Panc1 (cell line): ENCODE data around the gene ADGRD1. TPM values are rescaled to one million over a fixed set of nuclear protein-coding genes. Genes with fewer than 3 reads are reported as not detected.

Experiments
- ATAC-seq: fragments of 200-7000 bp; cut with Tn5 transposase; 2 replicates; pipeline ENCODE4 v1.9.1; 2020; ENCODE audit warnings: mild to moderate bottlenecking, moderate library complexity
- BruUV-seq: library from RNA; stranded (reverse); fragments of 400-500 nt; replicated peaks from 2 replicates; lab custom pipeline; 2021; lab: Mats Ljungman, UMichigan
- CTCF ChIA-PET: fragments of 300-600 bp; sonication (Branson Sonifier 250); formaldehyde crosslinking; loops from one replicate; lab custom pipeline; 2022; ENCODE audit warnings: antibody characterized with exemption; lab: Charles Lee
- POLR2A ChIA-PET: fragments of 300-600 bp; sonication (Branson Sonifier 250); formaldehyde crosslinking; loops from one replicate; lab custom pipeline; 2022; ENCODE audit warnings: antibody characterized with exemption; lab: Charles Lee
- DNase-seq: peaks from one replicate; pipeline ENCODE4 v3.0.0-alpha.2; 2010; ENCODE audit warnings: low read depth, low spot score
- H3K27ac ChIP-seq: 2 replicates; pipeline ENCODE4 v1.5.1; 2011; ENCODE audit warnings: mild to moderate bottlenecking, low read length, inconsistent platforms
- H3K27me3 ChIP-seq: fragments of 200-500 bp; sonication (Bioruptor generic); 2 replicates; pipeline ENCODE4 v1.6.0; 2014; ENCODE audit warnings: low read length, inconsistent platforms; ENCODE audit not compliant: control insufficient read depth, insufficient read depth
- H3K36me3 ChIP-seq: fragments of 200-500 bp; sonication (Bioruptor generic); 2 replicates; pipeline ENCODE4 v1.5.1; 2014; ENCODE audit warnings: inconsistent platforms, mild to moderate bottlenecking, low read length, moderate library complexity; ENCODE audit not compliant: control insufficient read depth, insufficient read depth
- H3K4me1 ChIP-seq: 2 replicates; pipeline ENCODE4 v1.5.1; 2011; ENCODE audit warnings: inconsistent platforms, mild to moderate bottlenecking, low read length, moderate library complexity; ENCODE audit not compliant: control insufficient read depth, insufficient read depth
- H3K4me3 ChIP-seq, 2 experiments: 2 replicates each; pipeline ENCODE4 v1.5.1; 2011 to 2012; ENCODE audit warnings: low read depth in 2 of 2, low read length in 2 of 2, mild to moderate bottlenecking in 2 of 2, inconsistent platforms in 1 of 2, moderate library complexity in 1 of 2
- H3K9me3 ChIP-seq: fragments of 200-500 bp; sonication (Bioruptor generic); 2 replicates; pipeline ENCODE4 v1.5.1; 2014; ENCODE audit warnings: low read depth, mild to moderate bottlenecking, inconsistent platforms, low read length, moderate library complexity; ENCODE audit not compliant: control insufficient read depth, insufficient read depth
- POLR2AphosphoS5 ChIP-seq: IDR thresholded peaks from 2 replicates; pipeline ENCODE4 v1.6.1; 2012; ENCODE audit warnings: mild to moderate bottlenecking, low read depth, low read length, moderate library complexity
- SIN3A ChIP-seq: IDR thresholded peaks from 2 replicates; pipeline ENCODE4 v1.6.1; 2012; ENCODE audit warnings: low read depth, mild to moderate bottlenecking, low read length, moderate library complexity, borderline replicate concordance; ENCODE audit not compliant: insufficient read depth
- TCF7L2 ChIP-seq: IDR thresholded peaks from 2 replicates; pipeline ENCODE4 v1.6.1; 2011; ENCODE audit warnings: mild to moderate bottlenecking, low read depth, low read length, inconsistent platforms
- in situ Hi-C: cut with HindIII; loops from 2 replicates; pipeline ENCODE4 v1.10.0; 2016; ENCODE audit warnings: low sequenced_read_pairs, low pct_unique_long_range_greater_than_20kb
- intact Hi-C: fragments of 100-400 bp; cut with micrococcal nuclease; formaldehyde crosslinking; loops from one replicate; pipeline ENCODE4 v1.10.0; 2022; ENCODE audit not compliant: unreplicated experiment
- total RNA-seq: library from RNA; stranded (reverse); gene quantifications from one replicate; pipeline ENCODE4 v1.2.1, GENCODE V29; 2021; ENCODE audit not compliant: unreplicated experiment
- TF ChIP-seq, protein P1 (sequence below), 2 experiments: IDR thresholded peaks; 2 replicates each; pipeline ENCODE4 v1.6.1; 2011 to 2012; ENCODE audit warnings: low read depth in 2 of 2, control low read depth in 1 of 2, low read length in 1 of 2, mild to moderate bottlenecking in 1 of 2, moderate library complexity in 1 of 2; ENCODE audit not compliant: insufficient read depth in 1 of 2
- TF ChIP-seq, protein P2 (sequence below): fragments of 450-650 bp; IDR thresholded peaks from 2 replicates; pipeline ENCODE4 v1.5.1; 2017; ENCODE audit warnings: mild to moderate bottlenecking

The ADGRD1 gene
- total RNA-seq, 1 experiment from 2014 or later, result 0.21 TPM

DNA sequence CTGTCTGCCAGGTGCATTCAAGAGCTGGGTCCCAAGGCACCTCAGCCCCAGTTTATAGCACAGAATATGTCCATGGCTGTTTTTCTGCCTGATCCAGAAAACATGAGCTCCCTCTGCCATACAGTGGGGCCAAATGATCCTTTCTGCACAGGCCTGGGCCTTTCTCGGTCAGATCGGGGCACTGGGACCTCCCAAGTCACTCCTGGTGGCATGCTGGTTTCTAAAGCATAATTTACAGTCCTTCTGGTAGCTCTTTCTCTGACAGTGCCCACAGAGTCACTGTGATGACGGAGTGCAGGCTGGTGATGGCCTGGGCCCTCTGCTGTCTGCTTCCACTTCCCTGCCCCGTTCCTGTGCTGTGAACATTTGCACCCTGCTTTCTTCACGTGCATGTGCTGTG, 99.2 kb downstream of the ADGRD1 start:
- intact Hi-C loops, result no loop called here
- no peak overlapping the region for H3K4me3 ChIP-seq
- no peaks in the 10 kb centered on the region for H3K36me3 ChIP-seq
- no peaks in the 10 kb centered on the region for H3K9me3 ChIP-seq
- no TSS peak for BruUV-seq
- no peak overlapping the region for H3K27ac ChIP-seq
- H3K27me3 ChIP-seq, result peaks cover 16% of the 10 kb centered on the region; the same call in 1 of the 2 replicates
- TF ChIP-seq TCF7L2 (no peak), POLR2AphosphoS5 (no peak), SIN3A (no peak)
- TF ChIP-seq, protein P1, sequence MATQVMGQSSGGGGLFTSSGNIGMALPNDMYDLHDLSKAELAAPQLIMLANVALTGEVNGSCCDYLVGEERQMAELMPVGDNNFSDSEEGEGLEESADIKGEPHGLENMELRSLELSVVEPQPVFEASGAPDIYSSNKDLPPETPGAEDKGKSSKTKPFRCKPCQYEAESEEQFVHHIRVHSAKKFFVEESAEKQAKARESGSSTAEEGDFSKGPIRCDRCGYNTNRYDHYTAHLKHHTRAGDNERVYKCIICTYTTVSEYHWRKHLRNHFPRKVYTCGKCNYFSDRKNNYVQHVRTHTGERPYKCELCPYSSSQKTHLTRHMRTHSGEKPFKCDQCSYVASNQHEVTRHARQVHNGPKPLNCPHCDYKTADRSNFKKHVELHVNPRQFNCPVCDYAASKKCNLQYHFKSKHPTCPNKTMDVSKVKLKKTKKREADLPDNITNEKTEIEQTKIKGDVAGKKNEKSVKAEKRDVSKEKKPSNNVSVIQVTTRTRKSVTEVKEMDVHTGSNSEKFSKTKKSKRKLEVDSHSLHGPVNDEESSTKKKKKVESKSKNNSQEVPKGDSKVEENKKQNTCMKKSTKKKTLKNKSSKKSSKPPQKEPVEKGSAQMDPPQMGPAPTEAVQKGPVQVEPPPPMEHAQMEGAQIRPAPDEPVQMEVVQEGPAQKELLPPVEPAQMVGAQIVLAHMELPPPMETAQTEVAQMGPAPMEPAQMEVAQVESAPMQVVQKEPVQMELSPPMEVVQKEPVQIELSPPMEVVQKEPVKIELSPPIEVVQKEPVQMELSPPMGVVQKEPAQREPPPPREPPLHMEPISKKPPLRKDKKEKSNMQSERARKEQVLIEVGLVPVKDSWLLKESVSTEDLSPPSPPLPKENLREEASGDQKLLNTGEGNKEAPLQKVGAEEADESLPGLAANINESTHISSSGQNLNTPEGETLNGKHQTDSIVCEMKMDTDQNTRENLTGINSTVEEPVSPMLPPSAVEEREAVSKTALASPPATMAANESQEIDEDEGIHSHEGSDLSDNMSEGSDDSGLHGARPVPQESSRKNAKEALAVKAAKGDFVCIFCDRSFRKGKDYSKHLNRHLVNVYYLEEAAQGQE (IDR thresholded peaks at IDR 0.05; ENCODE audit: insufficient read depth in 1 of 2, low read depth in 2 of 2, low read length in 1 of 2), result no peak
- TF ChIP-seq, protein P2, sequence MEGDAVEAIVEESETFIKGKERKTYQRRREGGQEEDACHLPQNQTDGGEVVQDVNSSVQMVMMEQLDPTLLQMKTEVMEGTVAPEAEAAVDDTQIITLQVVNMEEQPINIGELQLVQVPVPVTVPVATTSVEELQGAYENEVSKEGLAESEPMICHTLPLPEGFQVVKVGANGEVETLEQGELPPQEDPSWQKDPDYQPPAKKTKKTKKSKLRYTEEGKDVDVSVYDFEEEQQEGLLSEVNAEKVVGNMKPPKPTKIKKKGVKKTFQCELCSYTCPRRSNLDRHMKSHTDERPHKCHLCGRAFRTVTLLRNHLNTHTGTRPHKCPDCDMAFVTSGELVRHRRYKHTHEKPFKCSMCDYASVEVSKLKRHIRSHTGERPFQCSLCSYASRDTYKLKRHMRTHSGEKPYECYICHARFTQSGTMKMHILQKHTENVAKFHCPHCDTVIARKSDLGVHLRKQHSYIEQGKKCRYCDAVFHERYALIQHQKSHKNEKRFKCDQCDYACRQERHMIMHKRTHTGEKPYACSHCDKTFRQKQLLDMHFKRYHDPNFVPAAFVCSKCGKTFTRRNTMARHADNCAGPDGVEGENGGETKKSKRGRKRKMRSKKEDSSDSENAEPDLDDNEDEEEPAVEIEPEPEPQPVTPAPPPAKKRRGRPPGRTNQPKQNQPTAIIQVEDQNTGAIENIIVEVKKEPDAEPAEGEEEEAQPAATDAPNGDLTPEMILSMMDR, result no peak
- no peaks in the 10 kb centered on the region for H3K4me1 ChIP-seq
- ATAC-seq (no peak), DNase-seq (no peak)
- ChIA-PET CTCF (no interaction called here), POLR2A (no interaction called here)
- in situ Hi-C loops, result no loop called here

- Histone ChIP-seq H3K4me1 (no peaks in the 10 kb centered on the region), H3K36me3 (no peaks in the 10 kb centered on the region), H3K4me3 (no peak overlapping the region), H3K9me3 (no peaks in the 10 kb centered on the region), H3K27ac (no peak overlapping the region), H3K27me3 (peaks cover 17% of the 10 kb centered on the region; the same call in 1 of the 2 replicates)
- TF ChIP-seq POLR2AphosphoS5 (no peak), TCF7L2 (no peak), SIN3A (no peak)
- TF ChIP-seq, protein P1 (IDR thresholded peaks at IDR 0.05; ENCODE audit: insufficient read depth in 1 of 2, low read depth in 2 of 2, low read length in 1 of 2), result no peak
- TF ChIP-seq, protein P2, result no peak
- in situ Hi-C loops (no loop called here), intact Hi-C loops (no loop called here)
- POLR2A ChIA-PET, result no interaction called here
- CTCF ChIA-PET, result no interaction called here
- no peak for DNase-seq
- no peak for ATAC-seq
- BruUV-seq, result no TSS peak
Measured at GRCh38 chr12:131053567-131053966, 99.9 kb downstream of the ADGRD1 start.
